Measurements from ENCODE around the gene HSH2D.

HSH2D gene

DNA sequence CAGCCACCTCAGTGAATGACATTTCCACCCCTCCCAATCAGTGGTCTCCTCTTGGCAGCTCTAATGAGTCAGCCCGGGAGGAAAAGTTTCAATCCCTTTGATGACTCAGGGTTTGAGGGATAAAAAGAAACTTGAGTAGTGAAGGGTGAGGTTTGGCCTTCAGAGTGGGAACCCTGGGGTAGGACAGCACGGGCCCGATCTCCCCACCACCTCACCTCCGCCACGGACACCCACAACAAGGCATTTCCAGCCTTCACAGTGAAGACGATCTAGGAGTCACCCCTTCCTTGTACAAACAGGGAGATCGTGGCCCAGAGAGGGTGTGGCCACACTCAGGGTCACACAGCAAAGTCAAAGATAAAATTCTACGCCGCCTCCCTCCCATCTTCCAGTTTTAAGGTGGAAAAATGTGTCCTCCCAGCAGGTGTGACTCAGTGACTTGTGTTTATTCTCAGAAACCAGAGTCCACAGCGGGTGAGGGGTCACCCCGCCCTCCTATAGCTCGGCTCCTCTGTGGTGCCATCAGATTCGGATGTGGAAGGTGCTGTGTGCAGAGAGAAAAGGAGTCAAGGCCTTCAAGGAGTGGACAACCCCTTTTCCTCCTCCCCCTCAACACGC, 17.6 kb downstream of the HSH2D start:
- TF ChIP-seq GATA3 (IDR thresholded peaks at IDR 0.05; ENCODE audit: low read depth, low read length): no peak
- TF ChIP-seq GATA2 (IDR thresholded peaks at IDR 0.05; ENCODE audit: low read depth, low read length): no peak

DNA sequence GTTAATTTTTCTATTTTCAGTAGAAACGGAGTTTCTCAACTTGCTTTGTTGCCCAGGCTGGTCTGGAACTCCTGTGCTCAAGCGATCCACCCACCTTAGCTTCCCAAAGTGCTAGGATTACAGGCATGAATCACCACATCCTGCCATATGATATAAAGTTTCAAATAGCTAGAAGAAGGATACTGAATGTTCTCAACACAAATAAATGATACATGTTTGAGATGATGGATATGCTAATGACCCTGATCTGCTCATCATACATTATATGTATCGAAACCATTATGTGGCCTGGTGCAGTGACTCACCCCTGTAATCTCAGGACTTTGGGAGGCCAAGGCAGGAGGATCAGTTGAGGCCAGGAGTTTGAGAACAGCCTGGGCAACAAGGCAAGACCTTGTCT, 18.4 kb downstream of the HSH2D start:
- no peak for TF ChIP-seq GATA3 (IDR thresholded peaks at IDR 0.05; ENCODE audit: low read depth, low read length)

DNA sequence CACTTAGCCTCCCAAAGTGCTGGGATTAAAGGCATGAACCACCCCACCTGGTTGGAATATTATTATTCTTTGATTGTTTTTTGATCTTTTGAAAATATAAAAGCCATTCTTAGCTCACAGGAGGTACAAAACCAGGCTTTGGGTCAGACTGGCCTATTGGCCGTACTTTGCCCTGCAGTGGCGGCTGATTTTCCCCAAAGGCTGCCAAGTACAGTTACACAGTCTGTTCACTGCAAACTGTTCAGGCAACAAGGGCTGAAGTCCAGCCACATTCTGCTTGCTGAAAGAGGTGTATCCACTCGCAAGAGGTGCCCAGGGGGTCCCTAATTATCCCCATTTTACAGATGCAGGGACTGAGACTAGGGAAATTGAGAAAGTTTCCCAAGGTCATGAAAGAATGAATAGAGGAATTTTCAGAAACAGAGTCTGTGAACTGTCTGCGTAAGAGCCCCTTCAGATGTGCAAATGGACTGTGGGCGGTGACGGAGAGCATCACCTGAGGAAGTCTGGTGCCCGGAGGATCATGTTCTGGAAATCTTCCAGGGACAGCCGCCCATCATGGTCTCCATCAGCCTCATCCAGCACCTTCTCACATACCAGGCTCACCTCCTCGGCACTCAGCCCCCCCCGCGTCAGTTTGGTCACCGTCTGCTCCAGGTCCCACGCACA, 20.9 kb downstream of the HSH2D start:
- TF ChIP-seq GATA2 (IDR thresholded peaks at IDR 0.05; ENCODE audit: low read depth, low read length) (no peak), GATA3 (IDR thresholded peaks at IDR 0.05; ENCODE audit: low read depth, low read length) (no peak)

DNA sequence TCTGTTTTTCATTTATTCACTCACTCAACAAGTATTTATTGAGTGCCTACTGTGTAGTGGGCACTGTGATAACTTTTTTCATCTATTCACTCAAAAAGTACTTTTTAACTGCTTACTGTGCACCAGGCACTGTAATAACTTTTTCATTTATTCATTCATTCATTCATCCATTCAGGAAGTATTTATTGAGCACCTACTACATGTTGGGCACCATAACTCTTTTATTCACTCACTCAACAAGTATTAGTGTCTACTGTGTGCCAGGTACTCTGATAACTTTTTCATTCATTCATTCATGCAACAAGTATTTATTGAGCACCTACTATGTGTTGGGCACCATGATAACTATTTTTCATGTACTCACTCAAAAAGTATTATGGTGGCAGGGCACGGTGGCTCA, 22.9 kb downstream of the HSH2D start:
- no peak for TF ChIP-seq GATA2 (IDR thresholded peaks at IDR 0.05; ENCODE audit: low read depth, low read length)
- no peak for TF ChIP-seq GATA3 (IDR thresholded peaks at IDR 0.05; ENCODE audit: low read depth, low read length)

DNA sequence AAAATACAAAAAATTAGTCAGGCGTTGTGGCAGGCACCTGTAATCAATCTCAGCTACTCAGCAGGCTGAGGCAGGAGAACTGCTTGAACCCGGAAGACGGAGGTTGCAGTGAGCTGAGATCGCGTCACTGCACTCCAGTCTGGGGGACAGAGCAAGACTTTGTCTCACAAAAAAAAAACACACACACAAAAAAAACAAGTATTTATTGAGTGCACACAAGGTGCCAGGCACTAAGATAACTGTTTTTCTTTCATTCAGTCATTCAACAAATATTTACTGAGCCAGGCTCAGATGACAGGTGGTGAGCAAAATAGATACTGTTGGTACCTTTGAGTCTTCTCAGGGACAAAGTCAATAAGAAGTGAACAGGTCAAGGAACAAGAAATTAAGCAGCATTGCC, 23.6 kb downstream of the HSH2D start:
- TF ChIP-seq GATA2 (IDR thresholded peaks at IDR 0.05; ENCODE audit: low read depth, low read length): no peak
- TF ChIP-seq GATA3 (IDR thresholded peaks at IDR 0.05; ENCODE audit: low read depth, low read length): no peak

DNA sequence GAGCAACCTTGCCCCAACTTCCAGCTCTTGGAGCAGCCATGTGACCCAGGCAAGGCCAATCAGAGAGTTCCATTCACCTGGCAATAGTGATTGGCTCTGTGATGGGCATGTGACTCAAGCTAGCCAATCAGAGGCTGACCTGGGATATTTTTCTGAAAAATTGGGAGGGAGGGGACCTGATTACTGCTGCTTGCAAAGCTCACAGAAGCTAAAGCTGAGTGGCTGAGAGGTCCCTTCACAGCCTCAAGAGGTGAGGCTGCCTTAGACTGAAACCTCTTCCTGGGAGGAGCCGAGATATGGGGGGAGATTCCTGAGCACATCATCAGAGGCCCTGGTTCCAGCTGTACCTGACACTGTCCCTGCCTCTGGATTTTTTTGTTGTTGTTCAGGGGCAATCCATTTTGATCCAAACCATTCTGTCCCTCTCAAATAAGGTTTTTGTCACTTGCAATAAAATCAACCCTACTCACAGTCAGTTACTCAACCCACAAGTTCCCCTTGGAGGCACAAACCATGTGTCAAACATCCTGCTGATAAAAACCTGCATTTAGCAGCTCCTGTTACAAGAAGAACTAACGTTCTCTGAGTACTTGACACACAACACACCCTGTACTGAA, 25.1 kb downstream of the HSH2D start:
- no peak for TF ChIP-seq GATA3 (IDR thresholded peaks at IDR 0.05; ENCODE audit: low read depth, low read length)
- TF ChIP-seq GATA2 (IDR thresholded peaks at IDR 0.05; ENCODE audit: low read depth, low read length): no peak

DNA sequence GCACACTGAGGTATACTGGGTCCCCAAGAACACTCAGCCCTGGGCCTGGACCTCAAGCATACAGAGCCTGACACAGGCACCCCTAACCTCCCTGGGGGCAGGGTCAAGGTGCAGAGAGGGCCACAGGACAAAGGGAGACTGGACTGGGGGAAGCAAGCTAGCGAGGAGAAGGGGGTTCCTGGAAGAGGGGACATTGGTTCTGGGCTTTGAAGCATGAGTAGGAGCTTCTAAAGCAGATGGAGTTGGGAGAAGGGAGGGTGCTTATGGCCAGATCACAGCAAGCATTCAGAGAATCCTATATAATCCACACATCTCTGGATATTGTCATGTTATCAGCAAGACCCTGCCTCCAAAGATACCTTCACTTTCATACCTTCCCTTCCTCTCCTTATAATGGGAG, 26.6 kb downstream of the HSH2D start:
- TF ChIP-seq GATA2 (IDR thresholded peaks at IDR 0.05; ENCODE audit: low read depth, low read length): no peak
- TF ChIP-seq GATA3 (IDR thresholded peaks at IDR 0.05; ENCODE audit: low read depth, low read length): no peak

DNA sequence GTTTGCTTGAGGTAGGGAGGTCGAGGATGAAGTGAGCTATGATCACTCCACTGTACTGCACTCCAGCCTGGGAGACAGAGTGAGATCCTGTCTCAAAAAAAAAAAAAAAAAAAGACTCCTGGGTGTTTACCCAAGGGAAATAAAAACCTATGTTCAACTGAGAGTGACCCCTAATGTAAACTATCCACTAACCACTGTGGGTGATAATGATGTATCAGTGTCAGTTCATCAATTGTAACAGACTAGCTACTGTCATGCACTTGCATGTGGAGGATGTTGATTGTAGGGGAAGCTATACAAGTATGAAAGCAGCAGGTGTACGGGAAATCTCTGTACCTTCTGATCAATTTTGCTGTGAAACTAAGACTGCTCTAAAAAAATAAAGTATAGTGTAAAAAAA, 32.5 kb downstream of the HSH2D start:
- TF ChIP-seq GATA2 (IDR thresholded peaks at IDR 0.05; ENCODE audit: low read depth, low read length) (no peak), GATA3 (IDR thresholded peaks at IDR 0.05; ENCODE audit: low read depth, low read length) (no peak)

DNA sequence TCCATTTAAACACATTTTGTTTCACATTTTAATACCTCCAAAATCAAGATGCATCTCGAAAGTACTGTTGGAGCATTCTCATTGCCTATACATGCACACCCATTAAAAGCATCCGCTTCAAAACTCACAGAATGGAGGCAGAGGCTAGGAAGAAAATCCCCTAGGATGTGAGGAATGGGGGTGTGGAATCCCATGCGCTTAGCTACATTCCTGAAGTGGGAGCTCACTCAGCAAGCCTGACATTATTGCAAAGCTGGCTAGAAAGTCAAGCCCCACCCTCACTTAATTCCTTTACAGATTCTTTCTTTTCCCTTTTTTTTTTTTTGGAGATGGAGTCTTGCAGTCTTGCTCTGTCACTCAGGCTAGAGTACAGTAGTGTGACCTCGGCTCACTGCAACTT, 37.1 kb downstream of the HSH2D start:
- TF ChIP-seq GATA3 (IDR thresholded peaks at IDR 0.05; ENCODE audit: low read depth, low read length): no peak
- TF ChIP-seq GATA2 (IDR thresholded peaks at IDR 0.05; ENCODE audit: low read depth, low read length): no peak

DNA sequence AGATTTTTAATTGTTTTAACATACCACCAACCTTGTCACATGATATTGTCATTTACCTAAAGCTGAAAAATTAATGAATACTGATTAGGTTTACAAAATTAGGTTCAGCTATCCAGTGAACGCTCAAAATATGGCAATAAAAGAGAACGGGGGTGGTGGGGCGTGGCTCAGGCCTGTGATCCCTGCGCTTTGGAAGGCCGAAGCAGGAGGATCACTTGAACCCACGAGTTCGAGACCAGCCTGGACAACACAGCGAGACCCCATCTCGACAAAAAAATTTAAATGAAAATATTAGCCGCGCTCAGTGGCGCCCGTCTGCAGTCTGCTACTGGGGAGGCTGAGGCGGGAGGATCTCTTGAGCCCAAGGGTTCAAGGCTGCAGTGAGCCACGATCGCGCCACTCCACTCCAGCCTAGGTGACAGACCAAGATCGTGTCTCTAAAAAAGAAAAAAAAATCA, 41.2 kb downstream of the HSH2D start:
- no peak for TF ChIP-seq GATA2 (IDR thresholded peaks at IDR 0.05; ENCODE audit: low read depth, low read length)
- no peak for TF ChIP-seq GATA3 (IDR thresholded peaks at IDR 0.05; ENCODE audit: low read depth, low read length)

DNA sequence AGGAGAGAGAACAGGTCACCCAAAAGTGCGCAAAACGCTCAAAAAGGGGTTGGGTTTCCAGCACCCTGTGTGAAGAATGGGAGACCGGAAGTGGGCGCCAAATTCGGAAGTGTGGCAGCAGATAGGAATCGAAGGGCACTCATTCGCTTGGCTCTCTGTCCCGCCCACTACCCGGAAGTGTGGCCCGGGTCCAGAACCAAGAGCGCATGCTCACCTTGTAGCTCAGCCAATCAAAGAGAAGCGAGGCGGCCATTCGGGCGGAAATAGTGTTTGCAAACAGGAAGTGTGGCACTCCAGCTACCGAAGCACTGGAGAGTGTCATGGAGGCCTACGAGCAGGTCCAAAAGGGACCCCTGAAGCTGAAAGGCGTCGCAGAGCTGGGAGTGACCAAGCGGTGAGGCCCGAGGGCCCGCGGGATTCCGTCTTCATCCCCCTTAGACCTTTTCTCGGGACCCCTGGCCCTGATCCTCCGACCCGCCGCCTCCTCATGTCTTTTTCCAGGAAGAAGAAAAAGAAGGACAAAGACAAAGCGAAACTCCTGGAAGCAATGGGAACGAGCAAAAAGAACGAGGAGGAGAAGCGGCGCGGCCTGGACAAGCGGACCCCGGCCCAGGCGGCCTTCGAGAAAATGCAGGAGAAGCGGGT, 41.8 kb downstream of the HSH2D start, which contains the start of gene FAM32A:
Gene FAM32A, plus strand, starts transcription at position 288 of the 645 bp plus-strand sequence. Its CDS starts 33 bp downstream, at position 321.
- TF ChIP-seq GATA3 (IDR thresholded peaks at IDR 0.05; ENCODE audit: low read depth, low read length): peak; percentile 92
- peak; percentile 100 for TF ChIP-seq GATA2 (IDR thresholded peaks at IDR 0.05; ENCODE audit: low read depth, low read length)

DNA sequence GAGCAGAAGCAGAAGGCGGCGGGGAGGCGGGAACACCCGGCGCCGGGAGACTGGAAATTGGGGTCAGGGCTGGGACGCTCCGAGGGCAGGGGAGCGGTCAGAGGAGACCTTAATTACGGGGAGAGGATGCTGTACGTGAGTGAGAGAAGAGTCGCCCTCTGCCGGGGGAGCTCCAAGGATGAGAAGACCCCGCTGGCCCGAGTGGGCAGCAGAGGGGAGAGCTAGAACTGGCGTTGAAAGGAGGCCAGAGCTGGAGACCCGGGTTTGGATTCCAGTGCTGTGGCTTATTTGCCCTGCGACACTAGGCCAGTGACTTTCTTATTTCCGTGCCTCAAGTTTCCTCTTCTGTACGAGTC, 42.3 kb downstream of the HSH2D start:
- TF ChIP-seq GATA2 (IDR thresholded peaks at IDR 0.05; ENCODE audit: low read depth, low read length) (no peak), GATA3 (IDR thresholded peaks at IDR 0.05; ENCODE audit: low read depth, low read length) (no peak)

DNA sequence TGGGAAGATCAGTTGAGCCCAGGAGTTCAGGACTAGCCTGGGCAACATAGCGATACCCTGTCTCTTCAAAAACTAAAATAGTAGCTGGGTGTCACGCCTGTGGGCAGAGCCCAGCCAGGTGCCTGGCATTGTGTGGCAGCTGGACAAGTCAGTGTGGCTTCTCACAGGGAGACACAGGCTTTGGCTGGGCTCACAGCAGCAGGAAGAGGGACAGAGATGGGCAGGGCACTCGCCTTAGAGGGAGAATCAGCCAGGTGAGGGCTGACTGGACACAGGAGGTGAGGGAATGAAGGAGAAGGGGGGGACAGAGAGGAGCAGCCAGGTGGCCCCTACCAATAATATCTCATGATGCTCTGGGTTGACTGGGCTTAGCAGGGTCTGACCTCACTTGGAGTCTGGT, 45.0 kb downstream of the HSH2D start:
- TF ChIP-seq GATA2 (IDR thresholded peaks at IDR 0.05; ENCODE audit: low read depth, low read length) (no peak), GATA3 (IDR thresholded peaks at IDR 0.05; ENCODE audit: low read depth, low read length) (no peak)

DNA sequence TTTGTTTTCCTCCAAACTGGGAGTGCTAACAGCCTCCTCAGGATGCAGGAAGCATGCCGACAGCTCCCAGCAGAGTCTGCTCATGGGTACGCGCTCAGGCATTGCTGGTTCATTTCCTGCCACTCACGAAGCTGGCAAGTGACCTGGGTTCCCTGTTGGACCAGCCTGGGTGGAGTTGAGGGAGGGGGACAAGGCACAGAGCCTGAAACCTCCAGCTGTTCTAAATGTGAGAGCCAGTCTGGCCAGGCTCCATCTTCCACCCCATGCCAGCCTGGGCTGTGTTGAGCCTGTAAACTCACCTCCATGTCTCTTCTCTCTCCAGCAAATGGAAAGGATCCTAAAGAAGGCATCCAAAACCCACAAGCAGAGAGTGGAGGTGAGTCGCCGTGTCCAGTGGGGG, 46.7 kb downstream of the HSH2D start:
- no peak for TF ChIP-seq GATA2 (IDR thresholded peaks at IDR 0.05; ENCODE audit: low read depth, low read length)
- no peak for TF ChIP-seq GATA3 (IDR thresholded peaks at IDR 0.05; ENCODE audit: low read depth, low read length)

DNA sequence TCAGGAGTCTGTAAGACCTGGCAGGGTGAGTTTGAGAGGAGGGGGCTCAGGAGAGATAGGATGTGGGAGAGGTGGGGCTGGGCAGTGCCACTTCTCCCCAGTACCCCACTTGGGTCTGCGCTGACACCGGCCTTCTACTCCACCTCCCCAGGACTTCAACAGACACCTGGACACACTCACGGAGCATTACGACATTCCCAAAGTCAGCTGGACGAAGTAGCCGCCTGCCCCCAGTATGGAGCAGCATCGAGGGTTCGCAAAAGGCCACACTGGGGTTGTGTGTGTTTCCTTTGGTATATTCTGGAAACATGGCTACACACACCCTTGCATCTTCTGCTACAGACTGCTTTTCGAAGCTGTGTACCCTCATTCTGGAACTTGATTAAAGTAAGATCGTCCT, 47.3 kb downstream of the HSH2D start:
- TF ChIP-seq GATA2 (IDR thresholded peaks at IDR 0.05; ENCODE audit: low read depth, low read length) (no peak), GATA3 (IDR thresholded peaks at IDR 0.05; ENCODE audit: low read depth, low read length) (no peak)

All from SH-SY5Y (cell line).